GM12878 (cell line): ENCODE results near the gene SLC12A3. TPM values are rescaled to one million over a fixed set of nuclear protein-coding genes. Genes with fewer than 3 reads are reported as not detected.

Experiments used
- BACH1 ChIP-seq: fragments of 450-650 bp; IDR thresholded peaks from 2 replicates; pipeline ENCODE4 v1.6.1; 2017; ENCODE audit warnings: mild to moderate bottlenecking, borderline replicate concordance
- BHLHE40 ChIP-seq, 2 experiments: fragments of 450-650 bp in 1 of 2; IDR thresholded peaks; 2 replicates each; pipeline ENCODE4 v1.6.1; 2011 to 2017; ENCODE audit warnings: low read depth in 2 of 2, borderline replicate concordance in 1 of 2, improper control_type of control experiment in 1 of 2, low read length in 1 of 2, mild to moderate bottlenecking in 1 of 2
- CBFB ChIP-seq: IDR thresholded peaks from 2 replicates; pipeline ENCODE4 v1.6.1; 2016; ENCODE audit warnings: antibody characterized with exemption, low read depth
- CREM ChIP-seq: IDR thresholded peaks from 2 replicates; pipeline ENCODE4 v1.6.1; 2014; ENCODE audit warnings: antibody characterized with exemption, low read depth
- EED ChIP-seq: sonication (generic); IDR thresholded peaks from 2 replicates; pipeline ENCODE4 v1.6.1; 2016; ENCODE audit warnings: antibody characterized with exemption, low read depth
- EGR1 ChIP-seq, 2 experiments: IDR thresholded peaks; 1 replicate in 1 of 2; 2 replicates in 1 of 2; pipeline ENCODE4 v1.6.1; 2011 to 2012; ENCODE audit warnings: low read depth in 2 of 2, low read length in 2 of 2, borderline replicate concordance in 1 of 2, mild to moderate bottlenecking in 1 of 2, moderate library complexity in 1 of 2
- EP300 ChIP-seq, 2 experiments: fragments of 150-350 bp in 1 of 2; IDR thresholded peaks; 2 replicates each; pipeline ENCODE4 v1.6.1; 2011 to 2012; ENCODE audit warnings: low read depth in 2 of 2, low read length in 2 of 2, borderline replicate concordance in 1 of 2, improper control_type of control experiment in 1 of 2, inconsistent platforms in 1 of 2; ENCODE audit not compliant: control insufficient read depth in 1 of 2
- EZH2 ChIP-seq: IDR thresholded peaks from 2 replicates; pipeline ENCODE4 v1.6.1; 2012; ENCODE audit warnings: low read depth, mild to moderate bottlenecking, control low read depth, inconsistent platforms, low read length, borderline replicate concordance; ENCODE audit not compliant: control insufficient read depth
- FOS ChIP-seq: IDR thresholded peaks from 3 replicates; pipeline ENCODE4 v1.6.1; 2011; ENCODE audit warnings: borderline replicate concordance; ENCODE audit not compliant: insufficient read length; ENCODE audit errors: extremely low read depth
- GATAD2B ChIP-seq: fragments of 450-650 bp; conservative IDR thresholded peaks from 2 replicates; pipeline ENCODE4 v1.6.1; 2017; ENCODE audit warnings: low read depth, mild to moderate bottlenecking, moderate library complexity
- IKZF1 ChIP-seq: fragments of 450-650 bp; conservative IDR thresholded peaks from 2 replicates; pipeline ENCODE4 v1.6.1; 2017; ENCODE audit warnings: antibody characterized with exemption, mild to moderate bottlenecking
- KDM1A ChIP-seq: fragments of 200-600 bp; sonication (generic); IDR thresholded peaks from 2 replicates; pipeline ENCODE4 v1.6.1; 2016; ENCODE audit warnings: borderline replicate concordance
- MEF2B ChIP-seq: fragments of 450-650 bp; IDR thresholded peaks from 2 replicates; pipeline ENCODE4 v1.6.1; 2018; ENCODE audit warnings: mild to moderate bottlenecking, moderate library complexity; ENCODE audit not compliant: partially characterized antibody, poor library complexity, severe bottlenecking
- MYC ChIP-seq: IDR thresholded peaks from 2 replicates; pipeline ENCODE4 v1.6.1; 2011; ENCODE audit warnings: mild to moderate bottlenecking, low read length, moderate library complexity, inconsistent platforms; ENCODE audit not compliant: insufficient read depth, insufficient replicate concordance, insufficient read length, severe bottlenecking
- NFYA ChIP-seq: IDR thresholded peaks from 2 replicates; pipeline ENCODE4 v1.6.1; 2011; ENCODE audit warnings: low read depth, mild to moderate bottlenecking, low read length, improper control_type of control experiment, borderline replicate concordance
- NRF1 ChIP-seq: conservative IDR thresholded peaks from 2 replicates; pipeline ENCODE4 v1.6.1; 2011; ENCODE audit warnings: mild to moderate bottlenecking, low read depth, low read length, improper control_type of control experiment
- PML ChIP-seq: IDR thresholded peaks from 2 replicates; pipeline ENCODE4 v1.6.1; 2012; ENCODE audit warnings: low read length, inconsistent platforms
- RB1 ChIP-seq: fragments of 450-650 bp; formaldehyde crosslinking; IDR thresholded peaks from 2 replicates; pipeline ENCODE4 v1.6.1; 2017; ENCODE audit warnings: mild to moderate bottlenecking, borderline replicate concordance
- SMC3 ChIP-seq: IDR thresholded peaks from 2 replicates; pipeline ENCODE4 v1.6.1; 2011; ENCODE audit warnings: low read length, improper control_type of control experiment, borderline replicate concordance
- SPI1 ChIP-seq: IDR thresholded peaks from 2 replicates; pipeline ENCODE4 v1.6.1; 2011; ENCODE audit warnings: low read depth, mild to moderate bottlenecking, low read length, moderate library complexity, borderline replicate concordance; ENCODE audit not compliant: insufficient read depth
- SREBF2 ChIP-seq: IDR thresholded peaks from 2 replicates; pipeline ENCODE4 v1.6.1; 2012; ENCODE audit warnings: mild to moderate bottlenecking, low read length
- SRF ChIP-seq, 2 experiments: IDR thresholded peaks; 2 replicates each; pipeline ENCODE4 v1.6.1; 2011; ENCODE audit warnings: low read depth in 2 of 2, low read length in 2 of 2, mild to moderate bottlenecking in 1 of 2, moderate library complexity in 1 of 2
- STAT1 ChIP-seq: fragments of 450-650 bp; conservative IDR thresholded peaks from 2 replicates; pipeline ENCODE4 v1.6.1; 2014; ENCODE audit warnings: antibody characterized with exemption, mild to moderate bottlenecking
- TAF1 ChIP-seq: IDR thresholded peaks from 2 replicates; pipeline ENCODE4 v1.6.1; 2011; ENCODE audit warnings: mild to moderate bottlenecking, low read depth, low read length, borderline replicate concordance
- TCF12 ChIP-seq: IDR thresholded peaks from 2 replicates; pipeline ENCODE4 v1.6.1; 2011; ENCODE audit warnings: low read depth, mild to moderate bottlenecking, low read length
- ZBTB33 ChIP-seq: fragments of 450-650 bp; IDR thresholded peaks from 2 replicates; pipeline ENCODE4 v1.6.1; 2017; ENCODE audit warnings: mild to moderate bottlenecking
- polyA plus RNA-seq, 11 experiments: library from polyadenylated mRNA; depleted of rRNA in 4 of 11; unstranded in 6 of 11; stranded (reverse) in 5 of 11; fragments of >200 nt; fragmentation: Nextera tagmentation in 4 of 11; fragmentation: Illumina TruSeq in 1 of 11; extraction: Ambion mirVana in 4 of 11; extraction: Trizol in 1 of 11; gene quantifications; 1 replicate in 1 of 11; 2 replicates in 10 of 11; pipeline versions ENCODE4 v1.2.1 to v1.2.3, GENCODE V29; 2011 to 2016; ENCODE audit warnings: inconsistent platforms in 2 of 11, missing spikeins in 2 of 11, low read depth in 1 of 11
- total RNA-seq, 4 experiments: library from RNA; depleted of rRNA in 3 of 4; stranded (reverse); fragments of >200 nt in 3 of 4; fragmentation: Illumina TruSeq in 1 of 4; extraction: Trizol in 1 of 4; gene quantifications; 2 replicates each; pipeline versions ENCODE4 v1.2.1 to v1.2.3, GENCODE V29; 2013 to 2021
- TF ChIP-seq, protein P1 (sequence below): IDR thresholded peaks from 2 replicates; pipeline ENCODE4 v1.6.1; 2012; ENCODE audit warnings: low read depth, low read length, improper control_type of control experiment
- TF ChIP-seq, protein P2 (sequence below), 3 experiments: IDR thresholded peaks in 2 of 3; conservative IDR thresholded peaks in 1 of 3; 2 replicates each; pipeline ENCODE4 v1.5.1; 2011; ENCODE audit warnings: low read depth in 3 of 3, low read length in 3 of 3, mild to moderate bottlenecking in 3 of 3, control low read depth in 2 of 3, moderate library complexity in 2 of 3, inconsistent platforms in 1 of 3, mixed read lengths in 1 of 3; ENCODE audit not compliant: control insufficient read depth in 2 of 3, insufficient read depth in 1 of 3; ENCODE audit errors: extremely low read depth in 1 of 3

Gene SLC12A3
- total and polyA plus RNA-seq, 10 of the 15 experiments (the other 5 are each of a cell fraction or from before 2014, with no cell fraction given) = 0.05 to 6.3 (median 3.1) TPM

GRCh38 chr16:56898847-56899246, 33.8 kb downstream of the SLC12A3 start (continued):
- TF ChIP-seq MYC = no peak
- no peak for TF ChIP-seq PML
- TF ChIP-seq BHLHE40 (IDR thresholded peaks at IDR 0.05; ENCODE audit: borderline replicate concordance in 1 of 2, low read depth in 2 of 2, low read length in 1 of 2) = peak in 1 of 2 experiments; percentile 20; a peak in 1 of 4 replicates
- TF ChIP-seq NFYA = no peak
- no peak for TF ChIP-seq KDM1A
- TF ChIP-seq ZBTB33 = no peak
- no peak for TF ChIP-seq SRF (IDR thresholded peaks at IDR 0.05; ENCODE audit: low read depth in 2 of 2, low read length in 2 of 2)
- no peak for TF ChIP-seq EZH2
- no peak for TF ChIP-seq SMC3
- TF ChIP-seq, protein P1, sequence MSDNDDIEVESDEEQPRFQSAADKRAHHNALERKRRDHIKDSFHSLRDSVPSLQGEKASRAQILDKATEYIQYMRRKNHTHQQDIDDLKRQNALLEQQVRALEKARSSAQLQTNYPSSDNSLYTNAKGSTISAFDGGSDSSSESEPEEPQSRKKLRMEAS = no peak
- TF ChIP-seq SPI1 = no peak
- TF ChIP-seq EGR1 (IDR thresholded peaks at IDR 0.05; ENCODE audit: borderline replicate concordance in 1 of 2, low read depth in 2 of 2, low read length in 2 of 2) = 0 out of 3 replicates have a peak, but pooled peaks of 1 of the 2 experiments have one; percentile 14
- TF ChIP-seq, protein P2, sequence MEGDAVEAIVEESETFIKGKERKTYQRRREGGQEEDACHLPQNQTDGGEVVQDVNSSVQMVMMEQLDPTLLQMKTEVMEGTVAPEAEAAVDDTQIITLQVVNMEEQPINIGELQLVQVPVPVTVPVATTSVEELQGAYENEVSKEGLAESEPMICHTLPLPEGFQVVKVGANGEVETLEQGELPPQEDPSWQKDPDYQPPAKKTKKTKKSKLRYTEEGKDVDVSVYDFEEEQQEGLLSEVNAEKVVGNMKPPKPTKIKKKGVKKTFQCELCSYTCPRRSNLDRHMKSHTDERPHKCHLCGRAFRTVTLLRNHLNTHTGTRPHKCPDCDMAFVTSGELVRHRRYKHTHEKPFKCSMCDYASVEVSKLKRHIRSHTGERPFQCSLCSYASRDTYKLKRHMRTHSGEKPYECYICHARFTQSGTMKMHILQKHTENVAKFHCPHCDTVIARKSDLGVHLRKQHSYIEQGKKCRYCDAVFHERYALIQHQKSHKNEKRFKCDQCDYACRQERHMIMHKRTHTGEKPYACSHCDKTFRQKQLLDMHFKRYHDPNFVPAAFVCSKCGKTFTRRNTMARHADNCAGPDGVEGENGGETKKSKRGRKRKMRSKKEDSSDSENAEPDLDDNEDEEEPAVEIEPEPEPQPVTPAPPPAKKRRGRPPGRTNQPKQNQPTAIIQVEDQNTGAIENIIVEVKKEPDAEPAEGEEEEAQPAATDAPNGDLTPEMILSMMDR (IDR thresholded peaks at IDR 0.05 in 2 of 3, conservative IDR thresholded peaks at IDR 0.05 in 1 of 3; ENCODE audit: control insufficient read depth in 2 of 3, extremely low read depth in 1 of 3, insufficient read depth in 1 of 3, low read depth in 3 of 3, low read length in 3 of 3) = no peak
- TF ChIP-seq BACH1 = no peak
- no peak for TF ChIP-seq SREBF2
- TF ChIP-seq TCF12 = 0 out of 2 replicates have a peak, but pooled peaks have one; percentile 50
- TF ChIP-seq EED = peak; percentile 74
- TF ChIP-seq FOS = no peak
- peak; percentile 25; the same call in 1 of the 2 replicates for TF ChIP-seq CREM
- no peak for TF ChIP-seq NRF1
- 0 out of 2 replicates have a peak, but pooled peaks have one; percentile 23 for TF ChIP-seq TAF1
- peak; percentile 67 for TF ChIP-seq MEF2B
- no peak for TF ChIP-seq STAT1
- TF ChIP-seq IKZF1 = peak; percentile 84
- no peak for TF ChIP-seq EP300 (IDR thresholded peaks at IDR 0.05; ENCODE audit: borderline replicate concordance in 1 of 2, control insufficient read depth in 1 of 2, low read depth in 2 of 2, low read length in 2 of 2)
- no peak for TF ChIP-seq RB1
- peak; percentile 75 for TF ChIP-seq CBFB
- TF ChIP-seq GATAD2B = 0 out of 2 replicates have a peak, but pooled peaks have one; percentile 21
